GM19372 (cell line): Measurements from ENCODE around the gene RAB9A.
"Not testable (repeated sequence)": the region's sequence is repeated elsewhere in the genome, so short reads cannot be mapped to it uniquely, and the experiment has no call there.

Experiments used
- ATAC-seq: cut with Tn5 transposase; IDR thresholded peaks from one replicate; pipeline ENCODE4 v1.9.1; 2021; ENCODE audit warnings: mild to moderate bottlenecking, low read depth, moderate library complexity; ENCODE audit not compliant: unreplicated experiment

Gene RAB9A

DNA sequence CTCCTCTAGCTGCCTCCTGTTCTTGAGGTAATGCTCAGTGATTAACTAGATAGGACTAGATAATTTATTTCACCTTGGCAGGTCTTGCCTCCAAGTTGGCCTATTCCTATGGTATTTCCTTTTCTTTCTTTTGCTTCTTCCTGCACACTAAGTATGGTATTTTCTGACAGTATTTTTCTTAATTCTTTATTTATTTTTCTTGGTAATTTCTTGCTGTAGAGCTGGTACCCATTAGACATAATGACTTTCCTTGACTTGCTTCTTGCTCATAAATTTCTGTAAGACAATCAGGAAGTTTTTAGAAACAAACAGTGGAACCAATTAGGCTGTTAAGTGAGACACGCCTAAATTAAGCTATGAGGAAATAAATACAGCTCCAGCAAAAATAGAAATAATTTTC is 9.5 kb downstream of the RAB9A start:
- ATAC-seq: no peak

DNA sequence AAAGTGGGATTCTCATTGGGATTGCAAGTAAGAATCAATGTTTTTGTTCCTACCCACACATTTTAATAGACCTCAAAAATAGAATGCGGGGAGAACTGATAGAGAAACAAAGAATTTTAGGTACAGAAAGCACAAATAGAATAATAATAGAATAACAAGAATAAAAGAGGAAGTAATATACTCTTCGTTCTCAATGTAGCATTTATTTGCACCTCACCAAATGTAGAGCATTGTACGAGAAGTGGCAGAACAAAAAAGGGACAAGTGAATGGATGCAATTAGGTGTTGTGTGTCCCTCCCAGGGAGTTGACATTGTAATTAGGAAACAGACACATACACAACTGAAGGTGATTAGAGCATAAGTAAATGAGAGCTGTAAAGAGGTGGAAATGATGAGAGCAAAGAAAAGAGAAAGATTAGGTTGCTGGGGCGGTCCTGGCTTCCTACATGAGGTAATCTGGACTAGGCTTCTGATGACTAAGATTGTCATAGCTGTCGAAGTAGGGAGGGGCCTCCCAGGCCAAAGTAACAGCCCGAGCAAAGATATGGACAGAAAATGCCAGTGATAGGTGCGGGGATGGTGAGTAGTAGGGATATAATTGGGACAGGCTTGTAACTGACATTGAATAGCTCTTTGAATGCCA is 10.4 kb downstream of the RAB9A start:
- no peak for ATAC-seq

DNA sequence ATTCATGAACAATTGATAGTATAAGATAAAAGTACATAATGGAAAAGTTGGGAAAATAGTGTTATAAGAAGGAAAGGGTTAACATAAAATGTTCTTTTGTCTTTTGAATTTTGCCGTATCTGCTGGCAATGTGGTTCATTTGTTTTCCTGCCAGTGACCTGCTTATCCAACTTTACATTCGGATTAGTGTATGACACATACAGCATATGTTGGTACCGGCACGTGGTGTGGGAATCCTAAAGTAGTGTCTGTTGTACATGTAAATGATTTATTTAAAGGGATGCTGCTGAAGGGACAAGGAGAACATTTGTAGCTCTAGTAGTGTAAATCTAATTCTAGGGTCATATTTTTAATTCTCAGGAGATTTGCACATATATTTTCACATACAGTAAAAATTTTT is 11.5 kb downstream of the RAB9A start:
- no peak for ATAC-seq

DNA sequence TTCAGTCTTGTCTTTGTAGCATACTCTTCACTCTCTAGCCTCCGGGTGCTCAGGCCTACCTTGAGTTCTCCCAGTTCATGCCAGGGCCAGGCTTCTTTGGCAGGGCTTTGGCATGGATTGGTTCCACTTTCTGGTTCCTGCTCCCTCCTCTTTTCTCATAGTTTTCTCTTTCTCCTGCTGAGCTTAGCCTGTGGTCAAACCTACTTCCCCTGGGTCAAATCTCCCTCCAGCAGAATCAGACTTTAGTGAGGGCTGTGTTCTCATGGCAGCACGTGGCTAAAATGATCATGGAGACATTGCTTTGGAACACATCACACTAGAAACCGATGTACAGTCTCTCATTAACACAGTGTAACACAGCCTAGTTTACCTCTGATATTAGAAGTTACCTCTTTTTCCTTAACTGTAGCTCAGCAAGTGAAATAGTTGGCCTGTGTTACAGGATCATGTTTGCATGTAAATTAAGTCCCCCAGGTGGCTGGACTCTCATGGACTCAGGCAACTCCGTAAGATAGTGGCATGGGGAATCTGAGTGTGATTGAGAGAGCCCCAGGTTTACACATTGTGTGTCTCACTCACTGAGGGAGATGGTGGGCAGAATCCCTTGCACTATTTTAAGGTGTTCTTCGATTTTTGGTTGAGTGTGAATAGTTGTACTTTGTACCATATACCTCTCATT is 13.3 kb downstream of the RAB9A start:
- no peak for ATAC-seq

DNA sequence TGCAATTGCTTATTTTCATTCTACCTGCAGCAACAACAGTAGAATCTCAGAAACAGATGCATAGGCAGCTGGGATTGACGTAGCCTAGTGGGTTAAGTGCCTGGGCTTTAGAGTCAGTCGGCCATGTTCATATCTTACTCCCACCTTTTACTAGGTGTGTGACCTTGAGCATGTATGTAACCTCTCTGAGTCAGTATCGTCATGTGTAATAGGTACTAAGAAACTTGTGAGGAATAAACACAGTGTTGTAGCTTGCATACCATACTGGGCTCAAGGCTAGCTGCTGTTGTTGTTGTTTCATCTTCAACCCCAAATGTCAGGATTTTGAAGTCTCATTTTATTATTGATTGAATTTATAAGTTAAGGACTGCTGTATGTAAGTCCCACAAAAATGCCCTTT is 14.2 kb downstream of the RAB9A start:
- no peak for ATAC-seq

DNA sequence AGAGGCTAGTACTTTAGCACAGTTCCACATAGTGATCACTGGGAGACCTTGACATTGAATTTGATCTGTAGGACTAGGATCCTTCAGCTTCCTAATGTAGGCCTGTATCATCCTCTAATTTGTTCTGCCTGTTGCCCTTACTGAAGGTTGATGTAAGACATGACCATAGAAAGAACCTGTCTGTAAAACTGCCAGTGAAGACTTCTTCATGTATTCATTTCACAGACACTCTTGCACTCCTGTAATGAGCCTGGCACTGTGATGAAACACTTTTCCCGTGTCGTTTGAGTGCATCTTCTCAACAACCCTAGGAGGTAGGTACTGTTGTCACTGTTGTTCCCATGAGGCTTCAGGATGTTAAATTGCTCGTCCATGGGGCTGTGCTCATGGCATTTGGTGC is 14.7 kb downstream of the RAB9A start:
- ATAC-seq: no peak

DNA sequence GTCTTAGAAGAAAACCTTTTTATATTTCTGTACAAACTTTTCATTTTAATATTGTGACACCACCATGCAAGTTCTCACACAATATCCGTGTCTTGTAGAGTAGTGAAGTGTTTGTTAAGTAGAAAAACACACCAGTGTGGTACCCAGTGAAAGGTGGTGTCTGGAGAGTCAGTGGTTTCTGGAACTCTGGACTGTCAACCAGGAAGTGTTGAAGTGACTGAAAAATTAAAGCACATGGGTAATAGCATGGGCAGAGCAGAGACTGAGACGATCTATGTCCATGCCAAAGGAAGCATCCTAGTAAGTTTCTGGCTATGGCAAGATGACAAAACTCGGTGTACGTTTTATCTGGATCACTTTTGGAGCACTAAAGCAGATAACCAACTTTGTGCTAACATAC is 22.2 kb downstream of the RAB9A start:
- no peak for ATAC-seq

DNA sequence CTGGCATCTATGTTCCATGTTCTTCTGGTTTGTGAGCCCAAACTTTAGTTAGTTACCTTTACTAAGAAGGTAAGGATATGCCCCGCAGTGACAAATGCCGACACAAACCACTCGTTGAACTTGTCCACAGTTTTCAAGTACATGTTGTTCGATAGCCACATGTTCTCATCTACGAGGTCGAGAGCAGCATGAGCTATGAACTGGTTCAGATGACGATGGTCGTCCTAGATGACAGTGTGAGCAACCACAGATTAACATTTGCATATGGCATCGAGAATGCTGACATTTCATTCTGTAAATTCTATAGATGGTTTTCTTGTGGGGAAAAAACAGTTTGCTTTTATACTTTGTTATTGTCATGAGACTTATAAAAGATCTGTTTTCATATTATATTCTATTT is 27.5 kb downstream of the RAB9A start:
- no peak for ATAC-seq

DNA sequence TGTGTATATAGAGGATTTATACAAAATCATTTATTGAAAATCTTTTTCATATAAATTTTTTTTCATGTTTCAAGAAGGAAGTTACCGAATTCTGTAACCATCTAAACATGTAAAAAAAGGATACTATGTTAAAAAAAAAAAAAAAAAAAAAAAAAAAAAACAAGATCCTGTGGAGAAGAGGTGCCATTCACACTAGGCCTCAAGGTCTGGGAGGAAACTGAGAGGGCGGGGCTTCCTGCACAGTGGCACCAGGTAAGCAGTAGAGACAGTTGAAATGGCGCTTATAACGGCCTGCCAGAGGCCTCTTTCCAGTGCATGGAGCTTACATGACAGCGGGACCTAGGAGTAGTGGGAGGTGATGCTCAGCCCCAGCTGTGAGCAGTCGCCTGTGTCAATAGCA is 28.0 kb downstream of the RAB9A start:
- ATAC-seq: no peak

DNA sequence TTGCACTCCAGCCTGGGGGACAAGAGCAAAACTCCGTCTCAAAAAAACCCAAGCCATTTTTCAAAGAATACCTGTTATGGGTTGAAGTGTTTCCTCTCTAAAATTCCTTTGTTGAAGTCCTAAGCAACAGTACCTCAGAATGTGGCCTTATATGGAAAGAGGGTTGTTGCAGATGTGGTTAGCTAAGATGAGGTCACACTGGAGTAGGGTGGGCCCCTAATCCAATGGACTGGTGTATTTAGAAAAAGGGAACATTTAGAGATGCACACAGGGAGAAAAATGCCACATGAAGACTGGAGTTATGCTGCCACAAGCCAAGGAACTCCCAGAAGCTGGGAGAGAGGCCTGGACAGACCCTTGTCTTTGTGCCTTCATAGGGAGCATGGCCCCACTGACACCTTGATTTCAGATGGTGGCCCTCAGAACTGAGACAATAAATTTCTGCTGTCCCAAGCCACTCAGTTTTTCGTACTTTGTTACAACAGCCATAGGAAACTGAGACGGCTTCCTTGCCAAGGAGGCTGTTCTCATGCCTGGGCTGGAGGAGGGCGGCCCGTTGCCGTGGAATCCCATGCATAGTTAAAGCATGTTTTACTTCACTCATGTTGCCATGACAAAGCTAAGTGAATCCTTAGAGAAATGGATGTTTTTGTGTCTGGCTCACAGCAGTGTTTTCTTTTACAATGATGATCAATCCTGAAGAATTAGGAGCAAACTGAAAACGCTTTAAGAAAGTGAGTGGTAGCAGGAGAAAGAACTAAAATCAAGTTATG is 29.0 kb downstream of the RAB9A start:
- no peak for ATAC-seq

DNA sequence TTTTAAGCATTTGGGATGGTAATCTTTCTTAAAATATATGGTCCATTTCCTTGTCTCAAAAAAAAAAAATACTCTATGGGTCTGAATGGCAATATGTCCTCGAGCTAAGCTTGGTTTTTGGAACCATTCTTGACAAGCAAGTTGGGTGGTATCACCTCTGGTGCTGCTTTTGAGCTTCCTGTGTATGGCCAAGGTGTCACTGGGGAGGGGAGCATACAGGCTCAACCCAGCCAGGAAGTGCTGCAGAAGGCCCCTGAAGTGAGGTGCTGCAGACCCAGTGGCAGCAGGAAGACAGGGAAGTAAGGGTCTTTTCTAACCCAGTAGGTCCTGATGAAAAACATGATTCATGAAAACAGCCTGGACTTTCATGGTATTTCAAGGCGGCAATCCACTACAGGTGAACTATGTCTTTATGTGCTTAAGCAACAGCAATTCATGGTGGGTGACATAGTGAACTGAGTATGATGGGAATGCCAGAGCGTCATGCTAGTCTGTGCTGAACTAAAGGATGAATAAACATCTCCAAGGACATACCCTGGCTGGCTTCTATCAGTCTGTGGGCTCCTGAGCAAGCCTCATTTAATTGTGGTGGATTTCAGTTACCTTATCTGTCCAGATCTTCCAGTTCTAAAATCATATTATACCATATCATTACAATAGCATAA is 30.4 kb downstream of the RAB9A start:
- no peak for ATAC-seq

DNA sequence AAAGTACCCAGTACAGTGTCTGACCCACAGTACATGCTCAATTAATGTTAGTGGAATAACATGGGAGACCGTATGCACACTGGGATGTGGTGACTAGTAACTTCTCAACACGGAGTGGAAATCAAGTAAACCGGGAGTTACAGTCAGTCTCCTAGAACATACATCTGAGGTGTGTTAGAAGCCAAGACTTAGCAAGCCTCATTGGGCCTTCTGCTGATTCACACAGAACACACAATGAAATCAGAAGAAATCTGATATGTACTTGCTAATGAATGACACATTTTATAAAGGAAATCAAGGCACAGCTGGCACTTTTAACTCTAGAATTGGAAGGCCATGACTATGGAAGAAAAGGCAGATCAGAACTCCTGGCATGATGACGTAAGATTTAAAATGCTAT is 32.4 kb downstream of the RAB9A start:
- ATAC-seq: no peak

DNA sequence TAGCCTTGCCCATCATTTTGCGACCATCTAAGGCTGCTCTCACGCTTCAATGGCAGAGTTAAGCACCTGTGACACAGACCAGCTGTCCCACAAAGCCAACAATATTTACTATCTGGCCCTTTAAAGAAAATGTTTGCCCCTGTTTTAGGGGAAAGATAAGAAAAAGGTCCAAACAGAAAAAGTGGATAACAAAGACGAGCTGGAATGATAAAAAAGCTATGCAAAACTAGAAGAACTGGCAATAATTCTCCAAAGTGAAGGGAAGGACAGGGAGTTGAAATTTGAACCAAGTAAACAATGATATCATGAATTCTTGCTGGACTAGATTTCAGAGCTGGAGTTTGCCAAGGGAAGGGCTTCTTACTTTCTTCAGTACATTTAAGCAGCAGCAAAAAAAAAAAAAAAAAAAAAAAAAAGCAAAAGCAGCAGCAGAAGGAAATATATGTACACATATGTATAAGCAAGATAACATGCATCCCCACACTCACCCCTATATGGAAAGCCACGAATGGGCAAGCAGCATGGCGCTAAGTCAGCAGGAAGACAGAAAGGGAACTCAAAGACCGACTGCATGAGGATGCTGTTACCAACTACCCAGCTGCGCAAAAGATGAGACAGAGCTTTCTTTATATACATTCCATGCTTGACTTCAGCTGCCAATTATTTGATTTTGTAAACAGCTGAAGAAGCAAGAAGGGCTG is 33.0 kb downstream of the RAB9A start:
- ATAC-seq: no peak

DNA sequence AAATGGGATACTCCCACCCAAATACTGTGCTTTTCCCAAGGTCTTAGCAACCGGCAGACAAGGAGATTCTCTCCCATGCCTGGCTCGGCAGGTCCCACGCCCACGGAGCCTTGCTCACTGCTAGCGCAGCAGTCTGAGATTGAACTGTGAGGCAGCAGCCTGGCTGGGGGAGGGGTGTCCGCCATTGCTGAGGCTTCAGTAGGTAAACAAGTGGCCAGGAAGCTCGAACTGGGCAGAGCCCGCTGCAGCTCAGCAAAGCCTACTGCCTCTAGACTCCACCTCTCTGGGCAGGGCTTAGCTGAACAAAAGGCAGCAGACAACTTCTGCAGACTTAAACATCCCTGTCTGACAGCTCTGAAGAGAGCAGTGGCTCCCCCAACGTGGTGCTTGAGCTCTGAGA is 36.0 kb downstream of the RAB9A start:
- ATAC-seq: not testable (repeated sequence)

DNA sequence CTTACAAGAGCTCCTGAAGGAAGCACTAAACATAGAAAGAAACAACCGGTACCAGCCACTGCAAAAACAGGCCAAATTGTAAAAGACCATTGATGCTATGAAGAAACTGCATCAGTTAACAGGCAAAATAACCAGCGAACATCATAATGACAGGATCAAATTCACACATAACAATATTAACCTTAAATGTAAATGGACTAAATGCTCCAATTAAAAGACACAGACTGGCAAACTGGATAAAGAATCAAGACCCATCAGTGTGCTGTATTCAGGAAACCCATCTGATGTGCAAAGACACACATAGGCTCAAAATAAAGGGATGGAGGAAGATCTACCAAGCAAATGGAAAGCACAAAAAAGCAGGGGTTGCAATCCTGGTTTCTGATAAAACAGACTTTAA is 37.7 kb downstream of the RAB9A start:
- ATAC-seq: not testable (repeated sequence)

DNA sequence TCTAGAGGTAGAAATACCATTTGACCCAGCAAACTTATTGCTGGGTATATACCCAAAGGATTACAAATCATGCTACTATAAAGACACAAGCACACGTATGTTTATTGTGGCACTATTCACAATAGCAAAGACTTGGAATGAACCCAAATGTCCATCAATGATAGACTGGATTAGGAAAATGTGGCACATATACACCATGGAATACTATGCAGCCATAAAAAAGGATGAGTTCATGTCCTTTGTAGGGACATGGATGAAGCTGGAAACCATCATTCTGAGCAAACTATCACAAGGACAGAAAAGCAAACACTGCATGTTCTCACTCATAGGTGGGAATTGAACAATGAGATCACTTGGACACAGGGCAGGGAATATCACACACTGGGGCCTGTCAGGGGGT is 41.6 kb downstream of the RAB9A start:
- ATAC-seq: not testable (repeated sequence)

DNA sequence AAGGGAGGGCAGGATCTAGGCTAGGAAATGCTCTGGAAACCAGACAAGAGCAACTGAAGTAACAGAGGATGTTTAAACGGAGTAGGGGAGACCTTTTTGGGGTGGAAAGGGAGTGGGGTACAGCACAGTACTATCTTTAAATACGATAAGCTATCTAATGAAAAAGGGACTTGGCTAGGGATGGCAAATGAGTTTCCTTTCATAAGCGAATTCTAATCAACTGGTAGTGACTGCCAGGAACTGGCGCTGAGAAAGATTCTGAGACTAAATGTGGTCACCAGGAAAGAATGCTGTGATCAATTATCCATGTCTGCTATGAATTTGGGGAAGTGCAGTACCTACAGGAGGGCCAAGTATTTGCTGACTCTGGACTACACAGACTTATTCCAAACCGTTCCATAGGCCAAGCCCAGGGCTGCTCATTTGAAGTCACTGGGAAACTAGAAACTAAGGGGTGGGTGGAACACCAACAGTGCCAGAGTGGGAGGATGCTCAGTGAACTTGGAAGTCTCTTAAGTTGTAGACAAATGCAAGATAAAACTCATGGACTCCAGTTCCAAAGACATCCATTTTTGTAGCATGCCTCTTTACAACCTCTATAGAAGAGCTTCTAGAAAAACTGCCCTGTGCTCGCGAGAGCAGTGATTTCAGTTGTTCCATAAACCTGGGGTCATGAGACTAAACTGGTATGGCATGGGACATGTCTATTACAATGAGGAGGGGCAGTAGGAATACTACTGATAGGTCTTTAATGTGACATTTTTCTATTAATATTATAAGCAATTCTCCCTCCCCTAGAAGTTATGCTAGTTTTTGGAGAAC is 43.5 kb downstream of the RAB9A start:
- ATAC-seq: no peak

DNA sequence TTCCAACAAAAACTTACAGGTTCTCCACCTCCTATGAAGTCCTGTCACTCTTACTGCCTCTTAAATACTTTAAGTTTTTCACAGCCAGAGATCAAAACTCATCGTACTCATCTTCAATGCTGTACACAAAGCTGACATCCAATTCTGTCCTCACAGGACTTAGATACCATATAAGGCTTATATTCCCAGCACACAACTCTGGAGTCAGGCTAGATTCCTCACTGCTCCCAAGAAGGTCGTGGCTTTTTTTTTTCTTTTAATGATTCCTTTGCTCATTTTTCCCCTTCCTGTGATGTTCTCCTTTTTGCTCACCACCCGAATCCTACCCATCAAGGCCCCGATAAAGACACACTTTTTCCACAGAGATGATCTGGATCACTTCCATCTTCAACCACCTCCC is 44.6 kb downstream of the RAB9A start:
- ATAC-seq: no peak

DNA sequence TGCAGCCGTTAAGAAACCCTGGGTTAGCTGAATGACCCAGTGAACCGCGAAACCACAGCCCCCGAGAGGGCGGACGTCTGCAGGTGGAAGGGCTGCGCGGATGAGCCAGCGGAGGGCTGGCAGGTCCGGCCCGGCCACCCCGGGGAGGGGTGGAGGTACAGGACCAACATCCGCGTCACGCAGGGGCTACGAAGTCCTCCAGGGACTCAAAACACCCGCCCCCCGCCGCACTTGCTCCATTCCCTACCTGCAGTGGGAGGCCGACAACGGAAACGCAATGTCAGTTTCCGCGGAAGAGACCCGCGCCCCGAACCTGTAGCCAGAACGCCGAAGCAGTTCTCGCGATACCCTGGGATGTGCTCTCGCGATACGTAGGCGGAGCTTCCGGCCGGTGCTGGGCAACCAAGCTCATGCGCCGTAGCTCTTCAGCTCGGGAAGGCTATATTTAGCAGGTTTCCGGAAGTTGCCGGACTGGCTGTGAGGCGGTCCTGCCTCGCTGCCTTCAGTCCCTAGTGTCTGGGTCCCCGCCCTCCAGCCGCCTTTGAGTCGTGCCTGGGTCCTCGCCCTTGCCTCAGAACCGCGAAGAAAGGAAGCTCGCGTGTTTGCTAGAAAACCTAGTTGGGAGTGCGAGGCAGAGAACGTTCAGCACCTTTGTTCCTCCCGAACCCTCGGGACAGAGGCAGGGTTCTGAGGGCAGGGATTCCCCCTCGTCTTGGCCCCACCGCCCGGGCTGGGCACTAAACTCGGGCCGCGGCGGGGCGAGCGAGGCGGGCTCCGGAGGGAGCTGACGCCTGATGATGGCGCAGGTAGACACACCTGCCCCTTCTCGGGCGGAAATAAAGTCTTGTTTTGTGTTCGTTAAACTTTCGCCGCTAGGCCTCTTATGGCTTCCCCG is 45.6 kb downstream of the RAB9A start, which contains the start of the genes OFD1 and TRAPPC2:
TSS of gene OFD1 (plus strand) at position 471 of the 895 bp plus-strand sequence. CDS start at position 795, 324 bp downstream.
TSS of gene TRAPPC2 (minus strand) at position 343 of the 895 bp plus-strand sequence. CDS start 14,657 bp downstream, outside the sequence.
- peak; percentile 92 for ATAC-seq
